HAP-1 (cell line): ENCODE results near the gene DHRS3.

Source experiments
- DNase-seq, 2 experiments: peaks; one replicate each; pipeline ENCODE4 v3.0.0-alpha.2; 2016 to 2020; ENCODE audit warnings: low spot score in 2 of 2
- H3K27me3 ChIP-seq: fragments of 250-450 bp; sonication (Bioruptor Pico); 2 replicates; pipeline ENCODE4 v1.5.1; 2020; ENCODE audit warnings: low read depth, mild to moderate bottlenecking, moderate library complexity
- H3K36me3 ChIP-seq: fragments of 250-450 bp; sonication (Bioruptor Pico); replicated peaks from 2 replicates; pipeline ENCODE4 v1.5.1; 2020; ENCODE audit warnings: mild to moderate bottlenecking
- H3K4me1 ChIP-seq: fragments of 250-450 bp; sonication (Bioruptor Pico); 2 replicates; pipeline ENCODE4 v1.5.1; 2020; ENCODE audit warnings: mild to moderate bottlenecking
- H3K4me3 ChIP-seq: fragments of 250-450 bp; sonication (Bioruptor Pico); 2 replicates; pipeline ENCODE4 v1.5.1; 2020; ENCODE audit warnings: mild to moderate bottlenecking, moderate library complexity
- H3K9me3 ChIP-seq: fragments of 250-450 bp; sonication (Bioruptor Pico); 2 replicates; pipeline ENCODE4 v1.5.1; 2020; ENCODE audit warnings: mild to moderate bottlenecking, moderate library complexity
- in situ Hi-C: fragments of 300-500 bp; cut with MboI; formaldehyde crosslinking; loops from 3 replicates; pipeline ENCODE4 v1.14.3; 2020; ENCODE audit warnings: low sequenced_read_pairs, inconsistent platforms, mixed read lengths

The DHRS3 gene

GRCh38 chr1:12607263-12607662 is 10.7 kb downstream of the DHRS3 start:
- H3K9me3 ChIP-seq, result peaks cover 3% of the 10 kb centered on the region; the same call in 1 of the 2 replicates
- no peaks in the 10 kb centered on the region for H3K27me3 ChIP-seq
- H3K36me3 ChIP-seq, result peaks cover 4% of the 10 kb centered on the region; the same call in 1 of the 2 replicates
- H3K4me3 ChIP-seq, result no peak overlapping the region
- no peak for DNase-seq
- in situ Hi-C loops, result loop anchor here (25.0 kb wide), 1 partner anchor 295 kb away; no protein-coding TSS in a partner anchor
- H3K4me1 ChIP-seq, result peaks cover 5% of the 10 kb centered on the region

- no peak for DNase-seq
- in situ Hi-C loops, result loop anchor here (25.0 kb wide), 1 partner anchor 293 kb away; no protein-coding TSS in a partner anchor
- no peak overlapping the region for H3K4me3 ChIP-seq
- H3K27me3 ChIP-seq, result no peaks in the 10 kb centered on the region
- H3K4me1 ChIP-seq, result peaks cover 5% of the 10 kb centered on the region
- H3K36me3 ChIP-seq, result no peaks in the 10 kb centered on the region
- peaks cover 3% of the 10 kb centered on the region; the same call in 1 of the 2 replicates for H3K9me3 ChIP-seq
Measured at GRCh38 chr1:12604986-12605385, 13.0 kb downstream of the DHRS3 start.

- no peaks in the 10 kb centered on the region for H3K27me3 ChIP-seq
- peaks cover 3% of the 10 kb centered on the region; the same call in 1 of the 2 replicates for H3K9me3 ChIP-seq
- no peak overlapping the region for H3K4me3 ChIP-seq
- no peaks in the 10 kb centered on the region for H3K36me3 ChIP-seq
- DNase-seq, result no peak
- in situ Hi-C loops, result loop anchor here (25.0 kb wide), 1 partner anchor 292 kb away; no protein-coding TSS in a partner anchor
- peaks cover 5% of the 10 kb centered on the region for H3K4me1 ChIP-seq
Measured at GRCh38 chr1:12604114-12604874, 13.7 kb downstream of the DHRS3 start.

GRCh38 chr1:12603224-12603623 is 14.8 kb downstream of the DHRS3 start:
- in situ Hi-C loops, result loop anchor here (25.0 kb wide), 1 partner anchor 291 kb away; no protein-coding TSS in a partner anchor
- Histone ChIP-seq H3K4me1 (peaks cover 5% of the 10 kb centered on the region), H3K9me3 (peaks cover 3% of the 10 kb centered on the region; the same call in 1 of the 2 replicates), H3K27me3 (no peaks in the 10 kb centered on the region), H3K36me3 (no peaks in the 10 kb centered on the region), H3K4me3 (no peak overlapping the region)
- DNase-seq, result no peak

GRCh38 chr1:12602659-12603024 is 15.4 kb downstream of the DHRS3 start:
- peaks cover 5% of the 10 kb centered on the region for H3K4me1 ChIP-seq
- peaks cover 3% of the 10 kb centered on the region; the same call in 1 of the 2 replicates for H3K9me3 ChIP-seq
- no peaks in the 10 kb centered on the region for H3K27me3 ChIP-seq
- H3K36me3 ChIP-seq, result no peaks in the 10 kb centered on the region
- in situ Hi-C loops, result loop anchor here (25.0 kb wide), 1 partner anchor 290 kb away; no protein-coding TSS in a partner anchor
- H3K4me3 ChIP-seq, result no peak overlapping the region
- DNase-seq, result no peak

- no peak for DNase-seq
- H3K27me3 ChIP-seq, result no peaks in the 10 kb centered on the region
- no peaks in the 10 kb centered on the region for H3K36me3 ChIP-seq
- in situ Hi-C loops, result loop anchor here (25.0 kb wide), 1 partner anchor 290 kb away; no protein-coding TSS in a partner anchor
- H3K9me3 ChIP-seq, result no peaks in the 10 kb centered on the region
- peaks cover 5% of the 10 kb centered on the region for H3K4me1 ChIP-seq
- no peak overlapping the region for H3K4me3 ChIP-seq
Measured at GRCh38 chr1:12601700-12602658, 16.0 kb downstream of the DHRS3 start.

GRCh38 chr1:12600880-12601633 is 17.0 kb downstream of the DHRS3 start:
- DNase-seq, result peak; percentile 65 to 79
- Histone ChIP-seq H3K9me3 (no peaks in the 10 kb centered on the region), H3K27me3 (no peaks in the 10 kb centered on the region), H3K4me3 (no peak overlapping the region), H3K36me3 (no peaks in the 10 kb centered on the region), H3K4me1 (peaks cover 5% of the 10 kb centered on the region)
- in situ Hi-C loops, result loop anchor here (25.0 kb wide), 1 partner anchor 289 kb away; no protein-coding TSS in a partner anchor

GRCh38 chr1:12600335-12600734 is 17.7 kb downstream of the DHRS3 start:
- Histone ChIP-seq H3K36me3 (no peaks in the 10 kb centered on the region), H3K27me3 (no peaks in the 10 kb centered on the region), H3K4me1 (peaks cover 5% of the 10 kb centered on the region), H3K9me3 (no peaks in the 10 kb centered on the region), H3K4me3 (no peak overlapping the region)
- DNase-seq, result no peak
- in situ Hi-C loops, result loop anchor here (25.0 kb wide), 1 partner anchor 288 kb away; no protein-coding TSS in a partner anchor

- Histone ChIP-seq H3K4me3 (no peak overlapping the region), H3K27me3 (no peaks in the 10 kb centered on the region), H3K9me3 (no peaks in the 10 kb centered on the region), H3K36me3 (no peaks in the 10 kb centered on the region), H3K4me1 (peaks cover 5% of the 10 kb centered on the region)
- in situ Hi-C loops, result loop anchor here (25.0 kb wide), 1 partner anchor 287 kb away; no protein-coding TSS in a partner anchor
- DNase-seq, result no peak
Measured at GRCh38 chr1:12599657-12600056, 18.4 kb downstream of the DHRS3 start.

GRCh38 chr1:12598974-12599373 is 19.0 kb downstream of the DHRS3 start:
- Histone ChIP-seq H3K4me1 (no peaks in the 10 kb centered on the region), H3K36me3 (no peaks in the 10 kb centered on the region), H3K9me3 (no peaks in the 10 kb centered on the region), H3K4me3 (no peak overlapping the region), H3K27me3 (no peaks in the 10 kb centered on the region)
- DNase-seq, result no peak
- in situ Hi-C loops, result no loop called here

GRCh38 chr1:12597792-12598191 is 20.2 kb downstream of the DHRS3 start:
- in situ Hi-C loops, result no loop called here
- Histone ChIP-seq H3K36me3 (no peaks in the 10 kb centered on the region), H3K9me3 (no peaks in the 10 kb centered on the region), H3K27me3 (no peaks in the 10 kb centered on the region), H3K4me3 (no peak overlapping the region), H3K4me1 (no peaks in the 10 kb centered on the region)
- no peak for DNase-seq

GRCh38 chr1:12596007-12596821 is 21.8 kb downstream of the DHRS3 start:
- no peaks in the 10 kb centered on the region for H3K9me3 ChIP-seq
- in situ Hi-C loops, result no loop called here
- no peak overlapping the region for H3K4me3 ChIP-seq
- H3K36me3 ChIP-seq, result no peaks in the 10 kb centered on the region
- H3K4me1 ChIP-seq, result no peaks in the 10 kb centered on the region
- no peak for DNase-seq
- H3K27me3 ChIP-seq, result no peaks in the 10 kb centered on the region
